ENCODE results near the gene FGD5.

- no peak for TF ChIP-seq CTCF (IDR thresholded peaks at IDR 0.05)
- TF ChIP-seq POLR2A (IDR thresholded peaks at IDR 0.05) = no peak
Observed at GRCh38 chr3:14852058-14852594, 33.4 kb downstream of the FGD5 start.

All from esophagus squamous epithelium (tissue), 4 donors.